HG02798 (cell line): ENCODE measurements around the gene MEPCE.
"Not testable (repeated sequence)": the region's sequence is repeated elsewhere in the genome, so short reads cannot be mapped to it uniquely, and the experiment has no call there.

Source experiments
- ATAC-seq: cut with Tn5 transposase; IDR thresholded peaks from one replicate; pipeline ENCODE4 v1.9.1; 2021; ENCODE audit warnings: mild to moderate bottlenecking; ENCODE audit not compliant: unreplicated experiment, poor library complexity

MEPCE gene

GRCh38 chr7:100429637-100430492 lies at the start of gene MEPCE:
TSS of gene MEPCE (plus strand) at chr7:100429831. CDS start at chr7:100430019, 188 bp downstream.
- peak; percentile 48 for ATAC-seq

- no peak for ATAC-seq
Observed at GRCh38 chr7:100380196-100380595, 49.4 kb upstream of the MEPCE start.

- not testable (repeated sequence) for ATAC-seq
Observed at GRCh38 chr7:100381531-100382233, 47.9 kb upstream of the MEPCE start.

GRCh38 chr7:100382234-100382853 lies 47.3 kb upstream of the MEPCE start:
- not testable (repeated sequence) for ATAC-seq

GRCh38 chr7:100384628-100385294 lies 44.9 kb upstream of the MEPCE start:
- ATAC-seq: no peak

GRCh38 chr7:100386940-100387339 lies 42.7 kb upstream of the MEPCE start:
- ATAC-seq: no peak

- no peak for ATAC-seq
Observed at GRCh38 chr7:100387695-100388094, 41.9 kb upstream of the MEPCE start.

- ATAC-seq: no peak
Observed at GRCh38 chr7:100389437-100390088, 40.1 kb upstream of the MEPCE start.

- no peak for ATAC-seq
Observed at GRCh38 chr7:100390286-100391009, 39.2 kb upstream of the MEPCE start.

GRCh38 chr7:100393233-100393905 lies 36.3 kb upstream of the MEPCE start:
- ATAC-seq: no peak

- ATAC-seq: no peak
Observed at GRCh38 chr7:100394077-100394476, 35.6 kb upstream of the MEPCE start.

- ATAC-seq: peak; percentile 88
Observed at GRCh38 chr7:100396421-100396982, 33.1 kb upstream of the MEPCE start.

- no peak for ATAC-seq
Observed at GRCh38 chr7:100397315-100398081, 32.1 kb upstream of the MEPCE start.

- ATAC-seq: no peak
Observed at GRCh38 chr7:100398239-100398638, 31.4 kb upstream of the MEPCE start.

- ATAC-seq: no peak
Observed at GRCh38 chr7:100400041-100400440, 29.6 kb upstream of the MEPCE start.

- no peak for ATAC-seq
Observed at GRCh38 chr7:100400656-100401055, 29.0 kb upstream of the MEPCE start.

- ATAC-seq: no peak
Observed at GRCh38 chr7:100401811-100402210, 27.8 kb upstream of the MEPCE start.

GRCh38 chr7:100402241-100402640 lies 27.4 kb upstream of the MEPCE start:
- ATAC-seq: no peak
